Measurements from ENCODE around the gene MYL3.
"Not testable (repeated sequence)": the region's sequence is repeated elsewhere in the genome, so short reads cannot be mapped to it uniquely, and the experiment has no call there.

MYL3 gene

GRCh38 chr3:46830801-46831200 lies 32.4 kb downstream of the MYL3 start:
- TF ChIP-seq ZNF274 (IDR thresholded peaks at IDR 0.05; ENCODE audit: low read depth, low read length) (no peak), SUZ12 (IDR thresholded peaks at IDR 0.05; ENCODE audit: extremely low read depth, insufficient read depth, insufficient read length) (no peak), YY1 (IDR thresholded peaks at IDR 0.05; ENCODE audit: insufficient read depth, insufficient read length) (no peak)
- DNase-seq (ENCODE audit: low read depth, low spot score): no peak
- no peaks in the 10 kb centered on the region for H3K9me3 ChIP-seq (ENCODE audit: insufficient read depth, low read length)
- H3K27me3 ChIP-seq (ENCODE audit: insufficient read depth, insufficient read length): no peaks in the 10 kb centered on the region
- H3K36me3 ChIP-seq (ENCODE audit: insufficient read depth, insufficient read length, low read length): no peaks in the 10 kb centered on the region
- no peak overlapping the region for H3K4me3 ChIP-seq (ENCODE audit: insufficient read length, low read depth)
- peaks cover 3% of the 10 kb centered on the region for H3K4me1 ChIP-seq (ENCODE audit: insufficient read depth, insufficient read length)
- no peak overlapping the region for H3K9ac ChIP-seq (ENCODE audit: insufficient read length, low read depth)

GRCh38 chr3:46829699-46830208 lies 33.5 kb downstream of the MYL3 start:
- no peaks in the 10 kb centered on the region for H3K9me3 ChIP-seq (ENCODE audit: insufficient read depth, low read length)
- no peak overlapping the region for H3K4me3 ChIP-seq (ENCODE audit: insufficient read length, low read depth)
- TF ChIP-seq ZNF274 (IDR thresholded peaks at IDR 0.05; ENCODE audit: low read depth, low read length): no peak
- no peak overlapping the region for H3K9ac ChIP-seq (ENCODE audit: insufficient read length, low read depth)
- no peaks in the 10 kb centered on the region for H3K36me3 ChIP-seq (ENCODE audit: insufficient read depth, insufficient read length, low read length)
- peaks cover 3% of the 10 kb centered on the region for H3K4me1 ChIP-seq (ENCODE audit: insufficient read depth, insufficient read length)
- no peaks in the 10 kb centered on the region for H3K27me3 ChIP-seq (ENCODE audit: insufficient read depth, insufficient read length)
- no peak for DNase-seq (ENCODE audit: low read depth, low spot score)

- no peak for DNase-seq (ENCODE audit: low read depth, low spot score)
- Histone ChIP-seq H3K27me3 (ENCODE audit: insufficient read depth, insufficient read length) (no peaks in the 10 kb centered on the region), H3K4me3 (ENCODE audit: insufficient read length, low read depth) (no peak overlapping the region), H3K36me3 (ENCODE audit: insufficient read depth, insufficient read length, low read length) (no peaks in the 10 kb centered on the region), H3K9me3 (ENCODE audit: insufficient read depth, low read length) (peaks cover 39% of the 10 kb centered on the region), H3K9ac (ENCODE audit: insufficient read length, low read depth) (no peak overlapping the region), H3K4me1 (ENCODE audit: insufficient read depth, insufficient read length) (peaks cover 3% of the 10 kb centered on the region)
- no peak for TF ChIP-seq SUZ12 (IDR thresholded peaks at IDR 0.05; ENCODE audit: extremely low read depth, insufficient read depth, insufficient read length)
- no peak for TF ChIP-seq ZNF274 (IDR thresholded peaks at IDR 0.05; ENCODE audit: low read depth, low read length)
- no peak for TF ChIP-seq YY1 (IDR thresholded peaks at IDR 0.05; ENCODE audit: insufficient read depth, insufficient read length)
These were observed 37.8 kb downstream of the MYL3 start for GRCh38 chr3:46825450-46825849.

DNA sequence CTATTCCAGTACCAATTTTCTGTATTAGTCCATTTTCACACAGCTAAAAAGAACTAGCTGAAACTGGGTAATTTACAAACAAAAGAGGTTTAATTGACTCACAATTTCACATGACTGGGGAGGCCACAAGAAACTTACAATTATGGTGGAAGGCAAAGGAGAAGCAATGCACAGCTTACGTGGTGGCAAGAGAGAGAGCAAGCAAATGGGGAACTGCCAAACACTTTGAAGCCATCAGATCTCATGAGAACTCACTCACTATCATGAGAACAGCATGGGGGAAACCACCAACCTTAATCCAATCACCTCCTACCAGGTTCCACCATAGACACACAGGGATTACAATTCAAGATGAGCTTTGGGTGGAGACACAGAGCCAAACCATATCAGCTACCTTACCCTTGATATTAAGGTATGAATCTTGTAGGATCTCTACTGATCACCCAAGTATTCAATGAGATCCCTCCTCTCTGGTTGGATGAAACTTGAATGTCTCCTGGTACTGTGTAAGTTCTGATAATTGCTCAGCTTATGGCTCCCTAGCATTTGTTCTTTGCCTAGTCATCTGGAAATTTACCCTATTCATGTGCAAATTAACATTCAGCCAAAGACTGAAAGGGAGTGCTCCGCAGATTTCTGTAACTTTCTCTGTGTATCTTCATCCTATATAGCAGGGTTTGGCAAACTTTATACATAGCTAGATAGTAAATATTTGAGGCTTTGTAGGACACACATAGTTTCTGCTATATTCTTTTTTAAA lies 38.9 kb downstream of the MYL3 start:
- no peaks in the 10 kb centered on the region for H3K27me3 ChIP-seq (ENCODE audit: insufficient read depth, insufficient read length)
- H3K4me3 ChIP-seq (ENCODE audit: insufficient read length, low read depth): no peak overlapping the region
- TF ChIP-seq YY1 (IDR thresholded peaks at IDR 0.05; ENCODE audit: insufficient read depth, insufficient read length): no peak
- no peak for TF ChIP-seq SUZ12 (IDR thresholded peaks at IDR 0.05; ENCODE audit: extremely low read depth, insufficient read depth, insufficient read length)
- H3K36me3 ChIP-seq (ENCODE audit: insufficient read depth, insufficient read length, low read length): no peaks in the 10 kb centered on the region
- DNase-seq (ENCODE audit: low read depth, low spot score): no peak
- H3K4me1 ChIP-seq (ENCODE audit: insufficient read depth, insufficient read length): no peaks in the 10 kb centered on the region
- H3K9ac ChIP-seq (ENCODE audit: insufficient read length, low read depth): no peak overlapping the region
- H3K9me3 ChIP-seq (ENCODE audit: insufficient read depth, low read length): peaks cover 39% of the 10 kb centered on the region

GRCh38 chr3:46823314-46823713 lies 39.9 kb downstream of the MYL3 start:
- H3K4me1 ChIP-seq (ENCODE audit: insufficient read depth, insufficient read length); H3K4me3 ChIP-seq (ENCODE audit: insufficient read length, low read depth); H3K27me3 ChIP-seq (ENCODE audit: insufficient read depth, insufficient read length); H3K36me3 ChIP-seq (ENCODE audit: insufficient read depth, insufficient read length, low read length); H3K9ac ChIP-seq (ENCODE audit: insufficient read length, low read depth); DNase-seq (ENCODE audit: low read depth, low spot score): not testable (repeated sequence)
- H3K9me3 ChIP-seq (ENCODE audit: insufficient read depth, low read length): peaks cover 39% of the 10 kb centered on the region

DNA sequence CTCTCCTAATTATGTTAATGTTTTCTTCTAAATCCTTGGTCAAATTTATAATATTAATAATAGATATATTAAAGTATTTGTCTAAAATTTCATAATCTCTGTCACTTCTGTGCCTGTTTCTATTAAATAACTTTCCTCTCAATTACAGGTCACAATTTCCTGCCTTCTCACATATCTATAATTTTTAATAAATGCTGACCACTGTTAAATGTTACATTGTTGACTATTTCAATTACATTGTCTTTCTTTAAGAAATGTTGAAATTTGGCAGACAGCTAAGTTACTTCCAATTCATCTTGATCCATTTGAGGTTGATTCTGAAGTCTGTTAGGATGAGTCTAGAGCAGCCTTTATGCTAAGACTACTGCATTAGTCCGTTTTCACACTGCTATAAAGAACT lies 41.7 kb downstream of the MYL3 start:
- no peaks in the 10 kb centered on the region for H3K36me3 ChIP-seq (ENCODE audit: insufficient read depth, insufficient read length, low read length)
- no peaks in the 10 kb centered on the region for H3K4me1 ChIP-seq (ENCODE audit: insufficient read depth, insufficient read length)
- no peak overlapping the region for H3K4me3 ChIP-seq (ENCODE audit: insufficient read length, low read depth)
- DNase-seq (ENCODE audit: low read depth, low spot score): no peak
- H3K9me3 ChIP-seq (ENCODE audit: insufficient read depth, low read length): peaks cover 39% of the 10 kb centered on the region
- H3K9ac ChIP-seq (ENCODE audit: insufficient read length, low read depth): no peak overlapping the region
- H3K27me3 ChIP-seq (ENCODE audit: insufficient read depth, insufficient read length): no peaks in the 10 kb centered on the region
- TF ChIP-seq SUZ12 (IDR thresholded peaks at IDR 0.05; ENCODE audit: extremely low read depth, insufficient read depth, insufficient read length) (no peak), YY1 (IDR thresholded peaks at IDR 0.05; ENCODE audit: insufficient read depth, insufficient read length) (no peak), ZNF274 (IDR thresholded peaks at IDR 0.05; ENCODE audit: low read depth, low read length) (no peak)

GRCh38 chr3:46820852-46821251 lies 42.4 kb downstream of the MYL3 start:
- Histone ChIP-seq H3K4me3 (ENCODE audit: insufficient read length, low read depth) (no peak overlapping the region), H3K9me3 (ENCODE audit: insufficient read depth, low read length) (peaks cover 39% of the 10 kb centered on the region), H3K4me1 (ENCODE audit: insufficient read depth, insufficient read length) (no peaks in the 10 kb centered on the region), H3K9ac (ENCODE audit: insufficient read length, low read depth) (no peak overlapping the region), H3K36me3 (ENCODE audit: insufficient read depth, insufficient read length, low read length) (no peaks in the 10 kb centered on the region), H3K27me3 (ENCODE audit: insufficient read depth, insufficient read length) (no peaks in the 10 kb centered on the region)
- DNase-seq (ENCODE audit: low read depth, low spot score): no peak
- TF ChIP-seq YY1 (IDR thresholded peaks at IDR 0.05; ENCODE audit: insufficient read depth, insufficient read length) (no peak), ZNF274 (IDR thresholded peaks at IDR 0.05; ENCODE audit: low read depth, low read length) (no peak), SUZ12 (IDR thresholded peaks at IDR 0.05; ENCODE audit: extremely low read depth, insufficient read depth, insufficient read length) (no peak)
